ENCODE data around the gene SEC23A. TPM values are rescaled to one million over a fixed set of nuclear protein-coding genes. Genes with fewer than 3 reads are reported as not detected.

The SEC23A gene
- total RNA-seq, 3 donors from 2014 or later (not counting 1 experiment from before 2014, with no cell fraction given) = 61.3 to 75.5 (median 67.8) TPM

- Mint-ChIP-seq H3K4me1 (no peaks in the 10 kb centered on the region), H3K4me3 (no peak overlapping the region), H3K36me3 (no peaks in the 10 kb centered on the region), H3K27me3 (ENCODE audit: low read depth in 2 of 2) (no peaks in the 10 kb centered on the region), H3K9me3 (no peaks in the 10 kb centered on the region), H3K27ac (no peak overlapping the region)
- no peaks in the 10 kb centered on the region for H3K9me3 ChIP-seq (ENCODE audit: control insufficient read depth, insufficient read depth, low read length)
- H3K27ac ChIP-seq (ENCODE audit: low read length) = no peak overlapping the region
- H3K4me3 ChIP-seq (ENCODE audit: low read length) = no peak overlapping the region
- peaks cover 76% of the 10 kb centered on the region for H3K36me3 ChIP-seq (ENCODE audit: control insufficient read depth, insufficient read depth, low read length)
- ATAC-seq = no peak
- no peak for DNase-seq
- intact Hi-C loops (cut with micrococcal nuclease) = no loop called here
- TF ChIP-seq, protein P1, sequence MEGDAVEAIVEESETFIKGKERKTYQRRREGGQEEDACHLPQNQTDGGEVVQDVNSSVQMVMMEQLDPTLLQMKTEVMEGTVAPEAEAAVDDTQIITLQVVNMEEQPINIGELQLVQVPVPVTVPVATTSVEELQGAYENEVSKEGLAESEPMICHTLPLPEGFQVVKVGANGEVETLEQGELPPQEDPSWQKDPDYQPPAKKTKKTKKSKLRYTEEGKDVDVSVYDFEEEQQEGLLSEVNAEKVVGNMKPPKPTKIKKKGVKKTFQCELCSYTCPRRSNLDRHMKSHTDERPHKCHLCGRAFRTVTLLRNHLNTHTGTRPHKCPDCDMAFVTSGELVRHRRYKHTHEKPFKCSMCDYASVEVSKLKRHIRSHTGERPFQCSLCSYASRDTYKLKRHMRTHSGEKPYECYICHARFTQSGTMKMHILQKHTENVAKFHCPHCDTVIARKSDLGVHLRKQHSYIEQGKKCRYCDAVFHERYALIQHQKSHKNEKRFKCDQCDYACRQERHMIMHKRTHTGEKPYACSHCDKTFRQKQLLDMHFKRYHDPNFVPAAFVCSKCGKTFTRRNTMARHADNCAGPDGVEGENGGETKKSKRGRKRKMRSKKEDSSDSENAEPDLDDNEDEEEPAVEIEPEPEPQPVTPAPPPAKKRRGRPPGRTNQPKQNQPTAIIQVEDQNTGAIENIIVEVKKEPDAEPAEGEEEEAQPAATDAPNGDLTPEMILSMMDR (IDR thresholded peaks at IDR 0.05) = no peak
- H3K27me3 ChIP-seq (ENCODE audit: control insufficient read depth, insufficient read depth, low read length) = no peaks in the 10 kb centered on the region
- H3K4me1 ChIP-seq (ENCODE audit: control insufficient read depth, insufficient read depth, low read length) = peaks cover 3% of the 10 kb centered on the region
Observed at GRCh38 chr14:39035336-39035735, 67.7 kb downstream of the SEC23A start.

DNA sequence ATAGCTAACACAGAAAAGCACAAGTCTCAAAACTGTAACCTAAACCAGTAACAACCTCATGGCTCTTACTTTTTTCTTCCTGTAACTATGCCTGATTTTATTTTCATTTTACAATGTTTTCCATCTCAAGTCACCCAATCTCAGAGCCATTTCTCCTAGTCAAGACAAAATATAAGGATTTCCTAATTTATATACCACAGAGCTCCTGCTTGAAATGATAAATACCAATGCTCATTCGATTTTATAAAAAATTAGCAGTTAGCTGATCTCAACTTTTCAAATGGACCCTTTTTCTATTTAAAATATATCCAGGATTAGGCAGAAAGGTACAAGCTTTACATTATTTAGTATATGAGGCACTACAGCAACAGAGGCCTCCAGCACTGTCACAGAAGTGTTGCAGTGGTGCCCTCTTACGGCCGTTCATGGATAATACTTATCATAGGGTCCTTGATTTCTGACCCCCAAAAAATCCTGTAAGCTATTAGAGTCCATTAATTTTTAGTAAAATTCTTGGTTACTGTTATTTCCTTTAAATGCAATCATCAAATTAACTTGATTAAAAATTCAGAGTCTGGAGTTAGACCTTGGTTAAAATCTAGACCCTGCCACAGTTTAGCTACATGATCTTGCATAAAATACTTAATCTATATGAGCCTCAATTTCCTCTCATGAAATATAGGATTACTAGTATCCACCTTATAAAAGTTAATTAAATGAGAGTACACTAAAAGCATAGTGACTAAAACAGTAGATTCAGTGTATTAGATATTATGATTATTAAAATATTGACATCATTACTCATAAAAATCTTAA is 68.3 kb downstream of the SEC23A start:
- DNase-seq = no peak
- Histone ChIP-seq H3K27ac (ENCODE audit: low read length) (no peak overlapping the region), H3K4me3 (ENCODE audit: low read length) (no peak overlapping the region), H3K36me3 (ENCODE audit: control insufficient read depth, insufficient read depth, low read length) (peaks cover 78% of the 10 kb centered on the region), H3K9me3 (ENCODE audit: control insufficient read depth, insufficient read depth, low read length) (no peaks in the 10 kb centered on the region), H3K27me3 (ENCODE audit: control insufficient read depth, insufficient read depth, low read length) (no peaks in the 10 kb centered on the region), H3K4me1 (ENCODE audit: control insufficient read depth, insufficient read depth, low read length) (peaks cover 3% of the 10 kb centered on the region)
- ATAC-seq = no peak
- no peak overlapping the region for H3K27ac Mint-ChIP-seq
- H3K27me3 Mint-ChIP-seq (ENCODE audit: low read depth in 2 of 2) = no peaks in the 10 kb centered on the region
- H3K4me3 Mint-ChIP-seq = no peak overlapping the region
- TF ChIP-seq, protein P1 (IDR thresholded peaks at IDR 0.05) = no peak
- H3K4me1 Mint-ChIP-seq = no peaks in the 10 kb centered on the region
- WGBS (ENCODE audit: insufficient coverage) = 100% methylated on average over 2 of the region's 3 CpGs
- intact Hi-C loops (cut with micrococcal nuclease) = no loop called here
- H3K9me3 Mint-ChIP-seq = no peaks in the 10 kb centered on the region
- no peaks in the 10 kb centered on the region for H3K36me3 Mint-ChIP-seq

DNA sequence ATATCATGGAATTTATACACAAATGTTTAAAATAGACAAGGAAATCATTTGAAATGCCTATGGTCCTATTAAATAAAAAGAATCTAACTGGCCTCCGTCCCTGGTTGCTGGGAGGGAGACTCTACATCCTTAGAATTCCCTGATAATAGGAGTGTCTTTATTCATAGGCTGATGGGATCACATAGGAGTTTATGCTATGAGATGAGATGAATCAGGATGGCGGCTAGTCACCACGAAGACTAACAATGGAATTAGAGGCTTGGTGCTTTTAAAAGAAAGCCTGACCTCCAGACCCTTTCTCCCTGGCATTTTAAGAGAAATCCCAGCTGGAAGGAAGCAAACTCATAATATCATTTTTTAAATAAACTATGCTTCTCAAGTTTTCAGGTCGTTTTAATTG is 69.7 kb downstream of the SEC23A start:
- Histone ChIP-seq H3K27me3 (ENCODE audit: control insufficient read depth, insufficient read depth, low read length) (no peaks in the 10 kb centered on the region), H3K9me3 (ENCODE audit: control insufficient read depth, insufficient read depth, low read length) (no peaks in the 10 kb centered on the region), H3K36me3 (ENCODE audit: control insufficient read depth, insufficient read depth, low read length) (peaks cover 69% of the 10 kb centered on the region), H3K27ac (ENCODE audit: low read length) (no peak overlapping the region), H3K4me1 (ENCODE audit: control insufficient read depth, insufficient read depth, low read length) (peaks cover under 1% of the 10 kb centered on the region), H3K4me3 (ENCODE audit: low read length) (no peak overlapping the region)
- TF ChIP-seq, protein P1 (IDR thresholded peaks at IDR 0.05) = no peak
- intact Hi-C loops (cut with micrococcal nuclease) = no loop called here
- no peak overlapping the region for H3K27ac Mint-ChIP-seq
- H3K9me3 Mint-ChIP-seq = no peaks in the 10 kb centered on the region
- WGBS (ENCODE audit: insufficient coverage) = 100% methylated on average over 3 of the region's 4 CpGs
- no peaks in the 10 kb centered on the region for H3K36me3 Mint-ChIP-seq
- H3K27me3 Mint-ChIP-seq (ENCODE audit: low read depth in 2 of 2) = no peaks in the 10 kb centered on the region
- ATAC-seq (no peak), DNase-seq (no peak)
- H3K4me3 Mint-ChIP-seq = no peak overlapping the region
- no peaks in the 10 kb centered on the region for H3K4me1 Mint-ChIP-seq

DNA sequence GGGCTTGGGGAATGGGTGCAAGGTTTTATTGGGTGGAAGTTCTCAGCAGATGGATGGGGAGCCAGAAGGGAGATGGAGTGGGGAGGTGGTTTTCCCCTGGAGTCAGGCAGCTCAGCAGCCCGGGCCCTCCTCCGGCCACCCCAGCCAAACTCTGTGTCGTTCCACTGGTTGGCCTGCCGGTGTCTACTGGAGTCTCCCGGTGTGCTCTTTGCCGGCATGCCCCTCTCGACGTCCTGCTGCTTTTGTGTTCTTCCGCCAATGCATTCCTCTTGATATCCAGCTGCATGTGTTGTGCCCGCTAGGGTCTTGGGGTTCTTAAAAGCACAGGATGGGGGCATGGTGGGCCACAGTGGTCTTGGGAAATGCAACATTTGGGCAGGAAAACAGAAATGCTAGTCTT is 72.8 kb downstream of the SEC23A start:
- no peaks in the 10 kb centered on the region for H3K4me1 ChIP-seq (ENCODE audit: control insufficient read depth, insufficient read depth, low read length)
- TF ChIP-seq, protein P1 (IDR thresholded peaks at IDR 0.05) = no peak
- Mint-ChIP-seq H3K27me3 (ENCODE audit: low read depth in 2 of 2) (no peaks in the 10 kb centered on the region), H3K4me1 (peaks cover 12 to 13% of the 10 kb centered on the region in 2 donors), H3K36me3 (no peaks in the 10 kb centered on the region), H3K9me3 (no peaks in the 10 kb centered on the region), H3K27ac (no peak overlapping the region), H3K4me3 (no peak overlapping the region)
- no peak for DNase-seq
- intact Hi-C loops (cut with micrococcal nuclease) = no loop called here
- no peaks in the 10 kb centered on the region for H3K9me3 ChIP-seq (ENCODE audit: control insufficient read depth, insufficient read depth, low read length)
- no peak for ATAC-seq
- peaks cover 40% of the 10 kb centered on the region for H3K36me3 ChIP-seq (ENCODE audit: control insufficient read depth, insufficient read depth, low read length)
- no peak overlapping the region for H3K4me3 ChIP-seq (ENCODE audit: low read length)
- WGBS (ENCODE audit: insufficient coverage) = 98% methylated on average over 10 of the region's 10 CpGs
- H3K27ac ChIP-seq (ENCODE audit: low read length) = no peak overlapping the region
- no peaks in the 10 kb centered on the region for H3K27me3 ChIP-seq (ENCODE audit: control insufficient read depth, insufficient read depth, low read length)

Data from natural killer cell (primary cell).